Stomach (tissue), 9 donors: Measurements from ENCODE around the gene CENPC. TPM values are rescaled to one million over a fixed set of nuclear protein-coding genes. Genes with fewer than 3 reads are reported as not detected.
"Not testable (repeated sequence)": the region's sequence is repeated elsewhere in the genome, so short reads cannot be mapped to it uniquely, and the experiment has no call there.

Source experiments
- DNase-seq, 2 donors: peaks; one replicate each; pipeline versions ENCODE4 v3.0.0 to v3.0.0-alpha.2; 2013 to 2019
- H3K27ac ChIP-seq, 5 donors: fragments of 200-600 bp in 4 of 5; sonication (generic) in 4 of 5; one replicate each; pipeline ENCODE4 v1.5.1; 2013 to 2019; ENCODE audit warnings: mild to moderate bottlenecking in 1 of 5, moderate library complexity in 1 of 5
- H3K27me3 ChIP-seq, 3 donors: fragments of 200-600 bp; sonication (generic); one replicate each; pipeline ENCODE4 v1.5.1; 2017 to 2019; ENCODE audit warnings: mixed run types in 1 of 3
- H3K36me3 ChIP-seq, 4 donors: fragments of 200-600 bp; sonication (generic); 1 replicate in 3 of 4; 2 replicates in 1 of 4; pipeline ENCODE4 v1.5.1; 2016 to 2019
- H3K4me1 ChIP-seq, 4 donors: fragments of 200-600 bp; sonication (generic); one replicate each; pipeline ENCODE4 v1.5.1; 2016 to 2019
- H3K4me3 ChIP-seq, 4 donors: fragments of 200-600 bp; sonication (generic) in 3 of 4; one replicate each; pipeline ENCODE4 v1.5.1; 2016 to 2019; ENCODE audit warnings: mild to moderate bottlenecking in 1 of 4
- H3K9me3 ChIP-seq, 4 donors: fragments of 200-600 bp; sonication (generic); one replicate each; pipeline ENCODE4 v1.5.1; 2016 to 2019
- EP300 ChIP-seq: sonication (generic); formaldehyde crosslinking; IDR thresholded peaks from one replicate; pipeline ENCODE4 v1.6.1; 2017; ENCODE audit warnings: antibody characterized with exemption
- POLR2A ChIP-seq, 4 donors: fragments of 450-650 bp; IDR thresholded peaks; one replicate each; pipeline ENCODE4 v1.6.1; 2016; ENCODE audit warnings: antibody characterized with exemption in 4 of 4, control low read depth in 2 of 4, mild to moderate bottlenecking in 1 of 4, moderate library complexity in 1 of 4
- POLR2AphosphoS5 ChIP-seq, 3 donors: sonication (generic); formaldehyde crosslinking; IDR thresholded peaks; one replicate each; pipeline ENCODE4 v1.6.1; 2016; ENCODE audit warnings: antibody characterized with exemption in 3 of 3
- WGBS, 5 donors: extraction: QIAGEN DNeasy Blood & Tissue Kit in 3 of 5; methylation state at CpG; one replicate each; pipeline versions ENCODE4 v1.1.5 to v1.1.7; 2013 to 2018; 5-methylcytosine and 5-hydroxymethylcytosine counted together
- intact Hi-C: fragments of 100-400 bp; cut with DNase I; formaldehyde crosslinking; loops from one replicate; pipeline ENCODE4 v1.15.1; 2023; ENCODE audit warnings: low total_unique reads
- polyA plus RNA-seq, 3 donors: library from polyadenylated mRNA; stranded (reverse); fragments of 200-250 nt; gene quantifications; one replicate each; pipeline ENCODE4 v1.2.3, GENCODE V29; 2013
- total RNA-seq, 5 donors: library from RNA; depleted of rRNA; stranded (reverse); fragments of >200 nt; gene quantifications; one replicate each; pipeline versions ENCODE4 v1.1.0 to v1.2.3, GENCODE V29; 2014 to 2016
- TF ChIP-seq, protein P1 (sequence below), 7 experiments: fragments of 450-650 bp in 4 of 7; fragments of 200-600 bp in 3 of 7; sonication (generic) in 3 of 7; IDR thresholded peaks; one replicate each; pipeline ENCODE4 v1.5.1; 2016 to 2019; ENCODE audit warnings: antibody characterized with exemption in 7 of 7, control low read depth in 2 of 7, mild to moderate bottlenecking in 1 of 7
- donor health status: healthy with polysubstance abuse.
- donor health status: Bipolar disorder and iron deficiency.
- donor health status: healthy.

CENPC gene
- total and polyA plus RNA-seq, 8 donors: 2.7 to 159 (median 32.8) TPM

DNA sequence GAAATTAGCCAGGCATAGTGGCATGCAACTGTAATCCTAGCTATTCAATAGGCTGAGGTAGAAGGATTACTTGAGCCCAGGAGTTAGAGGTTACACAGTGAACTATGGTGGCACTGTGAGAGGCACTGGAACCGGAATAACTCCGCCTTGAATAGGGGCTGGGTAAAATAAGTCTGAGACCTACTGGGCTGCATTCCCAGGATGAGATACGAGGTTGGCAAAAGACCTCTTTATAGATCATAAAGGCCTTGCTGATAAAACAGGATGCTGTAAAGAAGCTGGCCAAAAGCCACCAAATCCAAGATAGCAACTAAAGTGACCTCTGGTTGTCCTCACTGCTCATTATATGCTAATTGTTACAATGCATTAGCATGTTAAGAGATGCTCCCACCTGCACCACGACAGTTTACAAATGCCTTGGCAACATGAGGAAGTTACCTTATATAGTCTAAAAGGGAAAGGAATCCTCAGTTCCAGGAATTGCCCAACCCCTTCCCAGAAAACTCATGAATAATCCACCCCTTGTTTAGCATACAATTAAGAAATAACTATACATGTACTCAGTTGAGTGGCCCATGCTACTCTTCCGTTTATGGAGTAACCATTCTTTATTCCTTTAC lies 88.6 kb downstream of the CENPC start:
- Histone ChIP-seq H3K27ac (no peak overlapping the region), H3K9me3 (no peaks in the 10 kb centered on the region), H3K4me3 (no peak overlapping the region), H3K27me3 (no peaks in the 10 kb centered on the region), H3K36me3 (peaks cover 4 to 33% (median 25%) of the 10 kb centered on the region in 4 donors), H3K4me1 (no peaks in the 10 kb centered on the region)
- intact Hi-C loops: no loop called here
- 58 to 69% (median 66%) methylated on average over 5 of the region's 5 CpGs for WGBS, 5 donors
- TF ChIP-seq, protein P1, sequence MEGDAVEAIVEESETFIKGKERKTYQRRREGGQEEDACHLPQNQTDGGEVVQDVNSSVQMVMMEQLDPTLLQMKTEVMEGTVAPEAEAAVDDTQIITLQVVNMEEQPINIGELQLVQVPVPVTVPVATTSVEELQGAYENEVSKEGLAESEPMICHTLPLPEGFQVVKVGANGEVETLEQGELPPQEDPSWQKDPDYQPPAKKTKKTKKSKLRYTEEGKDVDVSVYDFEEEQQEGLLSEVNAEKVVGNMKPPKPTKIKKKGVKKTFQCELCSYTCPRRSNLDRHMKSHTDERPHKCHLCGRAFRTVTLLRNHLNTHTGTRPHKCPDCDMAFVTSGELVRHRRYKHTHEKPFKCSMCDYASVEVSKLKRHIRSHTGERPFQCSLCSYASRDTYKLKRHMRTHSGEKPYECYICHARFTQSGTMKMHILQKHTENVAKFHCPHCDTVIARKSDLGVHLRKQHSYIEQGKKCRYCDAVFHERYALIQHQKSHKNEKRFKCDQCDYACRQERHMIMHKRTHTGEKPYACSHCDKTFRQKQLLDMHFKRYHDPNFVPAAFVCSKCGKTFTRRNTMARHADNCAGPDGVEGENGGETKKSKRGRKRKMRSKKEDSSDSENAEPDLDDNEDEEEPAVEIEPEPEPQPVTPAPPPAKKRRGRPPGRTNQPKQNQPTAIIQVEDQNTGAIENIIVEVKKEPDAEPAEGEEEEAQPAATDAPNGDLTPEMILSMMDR (IDR thresholded peaks at IDR 0.05): no peak
- TF ChIP-seq EP300 (no peak), POLR2A (IDR thresholded peaks at IDR 0.05) (no peak), POLR2AphosphoS5 (IDR thresholded peaks at IDR 0.05) (no peak)
- no peak for DNase-seq

DNA sequence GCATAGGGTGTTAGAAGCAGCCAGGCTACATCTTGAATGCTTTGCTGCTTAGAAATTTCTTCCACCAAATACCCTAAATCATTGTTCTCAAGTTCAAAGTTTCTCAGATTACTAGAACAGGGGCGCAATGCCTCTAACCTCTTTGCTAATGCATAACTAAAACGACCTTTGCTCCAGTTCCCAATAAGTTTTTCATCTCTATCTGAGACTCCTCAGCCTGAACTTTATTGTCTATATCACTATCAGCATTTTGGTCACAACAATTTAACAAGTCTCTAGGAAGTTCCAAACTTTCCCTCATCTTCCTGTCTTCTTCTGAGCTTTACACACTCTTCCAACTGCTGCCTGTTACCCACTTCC lies 92.5 kb downstream of the CENPC start:
- H3K4me1 ChIP-seq, H3K9me3 ChIP-seq, H3K27ac ChIP-seq, DNase-seq, intact Hi-C loops, H3K4me3 ChIP-seq, H3K27me3 ChIP-seq: not testable (repeated sequence)
- peaks cover 8 to 37% (median 31%) of the 10 kb centered on the region in 4 donors for H3K36me3 ChIP-seq
- WGBS, 5 donors: 82 to 100% (median 89%) methylated on average over 2 of the region's 2 CpGs

DNA sequence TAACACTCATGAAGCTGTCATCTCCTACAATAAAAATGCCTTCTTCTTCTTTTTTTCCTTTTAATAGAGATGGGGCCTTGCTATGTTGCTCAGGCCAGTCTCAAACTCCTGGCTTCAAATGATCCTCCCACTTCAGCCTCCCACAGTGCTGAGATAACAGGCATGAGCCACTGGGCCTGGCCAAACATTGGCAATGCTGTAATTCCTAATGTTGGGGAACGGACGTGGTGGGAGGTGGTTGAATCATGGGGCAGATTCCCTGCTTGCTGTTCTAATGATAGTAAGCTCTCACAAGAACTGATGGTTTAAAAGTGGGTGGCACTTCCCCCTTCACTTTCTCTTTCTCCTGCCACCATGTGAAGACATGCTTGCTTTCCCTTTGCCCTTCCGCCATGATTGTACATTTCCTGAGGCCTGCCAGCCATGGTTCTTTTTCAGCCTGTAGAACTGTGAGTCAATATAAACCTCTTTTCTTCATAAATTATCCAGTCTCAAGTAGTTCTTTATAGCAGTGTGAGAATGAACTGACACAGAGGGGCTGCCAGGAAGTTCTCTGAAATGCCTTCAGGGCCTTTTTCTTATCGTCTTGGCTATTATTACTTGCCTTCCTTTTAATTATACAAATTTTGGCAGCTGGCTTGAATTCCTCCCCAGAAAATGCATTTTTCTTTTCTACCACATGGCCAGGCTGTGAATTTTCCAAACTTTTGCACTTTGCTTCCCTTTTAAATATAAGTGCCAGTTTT lies 93.0 kb downstream of the CENPC start:
- Histone ChIP-seq H3K9me3 (peaks cover 0 to 4% (median 0%) of the 10 kb centered on the region in 4 donors), H3K27ac (no peak overlapping the region), H3K4me1 (no peaks in the 10 kb centered on the region), H3K4me3 (no peak overlapping the region), H3K27me3 (no peaks in the 10 kb centered on the region), H3K36me3 (peaks cover 8 to 37% (median 26%) of the 10 kb centered on the region in 4 donors)
- no peak for DNase-seq
- intact Hi-C loops: no loop called here
- WGBS, 5 donors: 88 to 93% (median 90%) methylated on average over 4 of the region's 4 CpGs
- TF ChIP-seq POLR2AphosphoS5 (IDR thresholded peaks at IDR 0.05) (no peak), EP300 (no peak)
- TF ChIP-seq, protein P1 (IDR thresholded peaks at IDR 0.05): no peak

DNA sequence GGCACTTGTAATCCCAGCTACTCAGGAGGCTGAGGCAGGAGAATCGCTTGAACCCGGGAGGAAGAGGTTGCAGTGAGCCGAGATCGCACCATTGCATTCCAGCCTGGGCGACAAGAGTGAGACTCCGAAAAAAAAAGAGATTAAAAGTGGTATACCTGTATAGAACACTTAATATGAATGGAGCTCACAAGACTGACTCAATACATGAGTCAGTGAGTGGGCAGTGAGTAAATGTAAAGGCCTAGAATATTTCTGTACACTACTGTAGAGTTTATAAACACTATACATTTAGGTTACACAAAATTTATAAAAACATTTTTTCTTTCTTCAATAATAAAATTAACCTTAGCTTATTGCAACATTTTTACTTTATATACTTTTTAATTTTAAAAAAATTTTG lies 93.8 kb downstream of the CENPC start:
- TF ChIP-seq, protein P1 (IDR thresholded peaks at IDR 0.05): no peak
- TF ChIP-seq POLR2AphosphoS5 (IDR thresholded peaks at IDR 0.05) (no peak), EP300 (no peak), POLR2A (IDR thresholded peaks at IDR 0.05) (no peak)
- DNase-seq: no peak
- peaks cover 8 to 34% (median 26%) of the 10 kb centered on the region in 4 donors for H3K36me3 ChIP-seq
- H3K27ac ChIP-seq: no peak overlapping the region
- WGBS, 5 donors: 90 to 99% (median 95%) methylated on average over 6 of the region's 6 CpGs
- H3K4me1 ChIP-seq: no peaks in the 10 kb centered on the region
- peaks cover 0 to 4% (median 0%) of the 10 kb centered on the region in 4 donors for H3K9me3 ChIP-seq
- H3K4me3 ChIP-seq: no peak overlapping the region
- intact Hi-C loops: no loop called here
- no peaks in the 10 kb centered on the region for H3K27me3 ChIP-seq

DNA sequence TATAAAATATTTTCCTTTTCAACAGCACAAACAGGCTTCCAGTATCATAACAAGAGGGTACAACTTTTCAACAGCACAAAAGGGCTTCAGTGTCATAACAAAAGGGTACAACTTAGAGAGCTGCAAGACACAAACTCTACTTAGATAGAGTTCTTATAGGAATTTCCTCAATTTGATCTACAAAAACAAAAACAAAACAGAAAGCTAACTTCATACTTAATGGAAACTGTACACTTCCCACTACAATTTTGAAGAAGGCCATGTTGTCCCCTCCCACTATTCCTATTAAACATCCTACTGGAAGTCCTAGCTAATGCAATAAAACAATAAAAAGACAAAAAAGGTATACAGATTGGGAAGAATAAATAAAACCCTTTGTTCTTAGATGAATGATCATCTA lies 96.7 kb downstream of the CENPC start:
- intact Hi-C loops: no loop called here
- Histone ChIP-seq H3K4me1 (no peaks in the 10 kb centered on the region), H3K9me3 (peaks cover 0 to 4% (median 0%) of the 10 kb centered on the region in 4 donors), H3K36me3 (peaks cover 7 to 23% (median 14%) of the 10 kb centered on the region in 4 donors), H3K27me3 (no peaks in the 10 kb centered on the region), H3K27ac (no peak overlapping the region), H3K4me3 (no peak overlapping the region)
- no peak for DNase-seq
- TF ChIP-seq, protein P1 (IDR thresholded peaks at IDR 0.05): no peak
- TF ChIP-seq POLR2A (IDR thresholded peaks at IDR 0.05) (no peak), EP300 (no peak), POLR2AphosphoS5 (IDR thresholded peaks at IDR 0.05) (no peak)
